ENCODE results near the gene TUBA3E.
"Not testable (repeated sequence)": the region's sequence is repeated elsewhere in the genome, so short reads cannot be mapped to it uniquely, and the experiment has no call there.

TUBA3E gene

DNA sequence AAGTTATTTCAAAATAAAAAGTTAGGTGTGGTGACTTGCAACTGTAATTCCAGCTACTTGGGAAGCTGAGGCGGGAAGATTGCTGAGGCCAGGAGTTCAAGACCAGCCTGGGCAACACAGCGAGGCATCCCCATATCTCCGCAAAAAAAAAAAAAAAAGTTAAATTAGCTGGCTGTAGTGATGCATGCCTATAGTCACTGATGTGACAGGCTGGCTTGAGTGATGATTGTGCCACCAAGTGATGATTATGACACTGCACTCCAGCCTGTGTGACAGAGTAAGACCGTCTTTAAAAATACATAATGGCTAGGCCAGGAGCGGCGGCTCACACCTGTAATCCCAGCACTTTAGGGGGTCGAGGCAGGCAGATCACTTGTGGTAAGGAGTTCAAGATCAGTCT, 28.3 kb downstream of the TUBA3E start:
- H3K27ac Mint-ChIP-seq, result no peak overlapping the region
- H3K9me3 Mint-ChIP-seq, result no peaks in the 10 kb centered on the region
- H3K27me3 Mint-ChIP-seq (ENCODE audit: low read depth), result no peaks in the 10 kb centered on the region
- peaks cover 60% of the 10 kb centered on the region for H3K36me3 Mint-ChIP-seq (ENCODE audit: low read depth)
- TF ChIP-seq, protein P1, sequence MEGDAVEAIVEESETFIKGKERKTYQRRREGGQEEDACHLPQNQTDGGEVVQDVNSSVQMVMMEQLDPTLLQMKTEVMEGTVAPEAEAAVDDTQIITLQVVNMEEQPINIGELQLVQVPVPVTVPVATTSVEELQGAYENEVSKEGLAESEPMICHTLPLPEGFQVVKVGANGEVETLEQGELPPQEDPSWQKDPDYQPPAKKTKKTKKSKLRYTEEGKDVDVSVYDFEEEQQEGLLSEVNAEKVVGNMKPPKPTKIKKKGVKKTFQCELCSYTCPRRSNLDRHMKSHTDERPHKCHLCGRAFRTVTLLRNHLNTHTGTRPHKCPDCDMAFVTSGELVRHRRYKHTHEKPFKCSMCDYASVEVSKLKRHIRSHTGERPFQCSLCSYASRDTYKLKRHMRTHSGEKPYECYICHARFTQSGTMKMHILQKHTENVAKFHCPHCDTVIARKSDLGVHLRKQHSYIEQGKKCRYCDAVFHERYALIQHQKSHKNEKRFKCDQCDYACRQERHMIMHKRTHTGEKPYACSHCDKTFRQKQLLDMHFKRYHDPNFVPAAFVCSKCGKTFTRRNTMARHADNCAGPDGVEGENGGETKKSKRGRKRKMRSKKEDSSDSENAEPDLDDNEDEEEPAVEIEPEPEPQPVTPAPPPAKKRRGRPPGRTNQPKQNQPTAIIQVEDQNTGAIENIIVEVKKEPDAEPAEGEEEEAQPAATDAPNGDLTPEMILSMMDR (IDR thresholded peaks at IDR 0.05; ENCODE audit: unreplicated experiment in 3 of 3), result no peak
- H3K4me3 Mint-ChIP-seq, result no peak overlapping the region
- H3K4me1 Mint-ChIP-seq, result no peaks in the 10 kb centered on the region

DNA sequence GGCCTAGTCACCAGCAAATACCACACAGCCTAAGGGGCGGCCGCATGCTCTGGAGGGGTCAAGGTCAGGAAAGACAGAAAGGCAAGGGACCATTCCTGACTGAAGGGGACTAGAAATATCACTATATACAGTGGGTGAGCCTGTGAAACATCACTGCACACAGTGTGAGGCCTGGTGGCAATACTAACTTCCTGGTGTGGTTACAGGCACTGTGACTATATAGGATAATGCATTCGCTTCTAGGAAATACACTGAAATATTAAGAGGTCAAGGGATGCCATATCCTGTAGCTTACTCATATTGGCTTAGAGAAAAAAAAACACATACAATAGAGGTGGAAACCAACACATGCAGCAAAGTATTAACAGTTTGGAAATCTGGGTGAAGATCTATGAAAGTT, 29.1 kb downstream of the TUBA3E start:
- not testable (repeated sequence) for H3K27ac Mint-ChIP-seq; H3K4me3 Mint-ChIP-seq; H3K27me3 Mint-ChIP-seq (ENCODE audit: low read depth); H3K4me1 Mint-ChIP-seq; H3K9me3 Mint-ChIP-seq
- H3K36me3 Mint-ChIP-seq (ENCODE audit: low read depth), result peaks cover 67% of the 10 kb centered on the region

DNA sequence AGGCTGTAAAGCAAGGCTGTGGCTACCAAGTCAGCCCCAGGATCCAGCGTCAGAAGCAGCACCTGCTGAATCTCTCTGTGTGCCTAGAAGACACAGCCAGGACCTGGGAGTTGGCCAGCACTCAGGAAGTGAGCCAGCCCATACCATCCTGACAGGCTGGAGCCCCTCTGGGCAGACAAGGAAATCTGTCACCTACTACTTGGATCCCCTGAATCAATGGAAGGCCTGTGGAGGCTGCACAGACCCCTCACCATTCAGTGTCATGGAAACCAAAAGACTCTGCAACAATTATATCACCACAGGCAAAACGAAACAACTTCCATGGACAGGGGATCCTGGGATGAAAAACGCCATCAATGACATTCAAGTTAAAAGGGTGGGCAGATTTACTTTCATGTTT, 31.6 kb downstream of the TUBA3E start:
- H3K4me1 Mint-ChIP-seq; H3K27ac Mint-ChIP-seq; H3K9me3 Mint-ChIP-seq; H3K27me3 Mint-ChIP-seq (ENCODE audit: low read depth); H3K4me3 Mint-ChIP-seq: not testable (repeated sequence)
- peaks cover 57% of the 10 kb centered on the region for H3K36me3 Mint-ChIP-seq (ENCODE audit: low read depth)

DNA sequence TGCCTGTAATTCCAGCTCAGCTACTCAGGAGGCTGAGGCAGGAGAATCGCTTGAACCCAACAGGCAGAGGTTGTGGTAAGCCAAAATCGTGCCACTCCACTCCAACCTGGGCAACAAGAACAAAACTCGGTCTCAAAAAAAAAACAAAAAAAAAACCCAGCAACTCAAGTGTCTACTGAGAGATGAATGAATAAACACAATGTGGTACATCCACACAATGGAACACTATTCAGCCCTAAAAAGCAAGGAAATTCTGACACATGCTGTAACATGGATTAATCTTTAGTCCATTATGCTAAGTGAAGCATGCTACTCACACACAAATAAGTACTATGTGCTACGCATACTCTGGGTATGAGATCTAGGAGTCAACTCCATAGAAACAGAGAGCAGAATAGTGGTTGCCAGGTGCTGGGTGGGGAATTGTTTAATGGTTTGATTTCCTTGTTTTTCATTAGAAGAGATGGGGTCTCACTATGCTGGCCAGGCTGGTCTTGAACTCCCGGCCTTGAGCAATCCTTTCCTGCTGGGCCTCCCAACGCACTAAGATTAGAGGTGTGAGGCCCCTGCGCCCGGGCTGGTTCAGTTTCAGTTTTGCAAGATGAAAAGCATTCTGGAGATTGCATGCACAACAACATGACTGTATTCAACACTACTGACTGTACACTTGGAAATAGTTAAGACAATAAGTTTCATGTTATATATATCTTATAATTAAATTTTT, 32.8 kb downstream of the TUBA3E start:
- no peaks in the 10 kb centered on the region for H3K27me3 Mint-ChIP-seq (ENCODE audit: low read depth)
- H3K4me3 Mint-ChIP-seq, result no peak overlapping the region
- H3K4me1 Mint-ChIP-seq, result no peaks in the 10 kb centered on the region
- H3K36me3 Mint-ChIP-seq (ENCODE audit: low read depth), result peaks cover 57% of the 10 kb centered on the region
- no peak overlapping the region for H3K27ac Mint-ChIP-seq
- TF ChIP-seq, protein P1 (IDR thresholded peaks at IDR 0.05; ENCODE audit: unreplicated experiment in 3 of 3), result no peak
- H3K9me3 Mint-ChIP-seq, result no peaks in the 10 kb centered on the region

DNA sequence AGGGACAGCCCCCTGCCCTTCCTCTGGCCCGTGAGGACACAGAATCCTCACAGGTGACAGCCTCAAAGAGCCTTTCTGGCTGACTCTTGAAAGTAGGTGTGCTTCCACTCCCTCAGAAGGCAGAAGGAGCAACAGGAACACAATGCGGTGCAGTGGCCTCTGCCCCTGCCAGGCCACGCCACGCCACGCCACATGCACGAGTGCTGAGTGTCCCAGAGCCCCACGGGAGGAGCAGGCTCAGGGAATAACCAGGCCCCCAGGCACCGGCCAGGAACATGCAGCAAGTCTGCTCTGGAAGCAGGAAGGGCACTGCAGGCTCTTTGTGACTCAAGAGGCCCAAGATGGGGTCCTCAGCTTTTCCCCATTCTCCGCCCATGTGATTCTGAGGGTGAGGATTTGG, 35.3 kb downstream of the TUBA3E start:
- TF ChIP-seq, protein P1 (IDR thresholded peaks at IDR 0.05; ENCODE audit: unreplicated experiment in 3 of 3), result no peak
- H3K9me3 Mint-ChIP-seq, result no peaks in the 10 kb centered on the region
- no peak overlapping the region for H3K27ac Mint-ChIP-seq
- H3K4me3 Mint-ChIP-seq, result no peak overlapping the region
- H3K36me3 Mint-ChIP-seq (ENCODE audit: low read depth), result peaks cover 43% of the 10 kb centered on the region
- no peaks in the 10 kb centered on the region for H3K27me3 Mint-ChIP-seq (ENCODE audit: low read depth)
- H3K4me1 Mint-ChIP-seq, result no peaks in the 10 kb centered on the region

DNA sequence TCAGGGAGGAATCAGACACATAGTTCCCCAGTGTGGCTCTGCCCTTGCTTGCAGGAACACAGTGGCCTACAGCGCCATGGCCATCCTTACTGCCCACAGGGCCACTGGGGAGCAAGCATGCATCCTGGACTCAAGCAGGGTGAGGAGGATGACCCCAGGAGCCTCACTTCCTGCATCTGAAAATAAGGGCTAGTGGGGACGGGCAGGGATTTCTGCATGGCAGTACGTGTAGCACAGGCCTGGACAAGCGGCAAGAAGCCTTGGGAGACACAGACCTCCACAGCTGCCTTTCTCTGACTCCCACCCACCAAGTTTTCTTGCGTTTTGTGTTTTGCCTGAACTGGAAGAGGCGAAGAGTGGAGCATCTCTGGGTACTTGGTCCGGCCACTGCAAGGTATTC, 35.8 kb downstream of the TUBA3E start:
- not testable (repeated sequence) for H3K9me3 Mint-ChIP-seq; H3K27ac Mint-ChIP-seq; H3K4me1 Mint-ChIP-seq; H3K27me3 Mint-ChIP-seq (ENCODE audit: low read depth); H3K4me3 Mint-ChIP-seq
- H3K36me3 Mint-ChIP-seq (ENCODE audit: low read depth), result peaks cover 38% of the 10 kb centered on the region

DNA sequence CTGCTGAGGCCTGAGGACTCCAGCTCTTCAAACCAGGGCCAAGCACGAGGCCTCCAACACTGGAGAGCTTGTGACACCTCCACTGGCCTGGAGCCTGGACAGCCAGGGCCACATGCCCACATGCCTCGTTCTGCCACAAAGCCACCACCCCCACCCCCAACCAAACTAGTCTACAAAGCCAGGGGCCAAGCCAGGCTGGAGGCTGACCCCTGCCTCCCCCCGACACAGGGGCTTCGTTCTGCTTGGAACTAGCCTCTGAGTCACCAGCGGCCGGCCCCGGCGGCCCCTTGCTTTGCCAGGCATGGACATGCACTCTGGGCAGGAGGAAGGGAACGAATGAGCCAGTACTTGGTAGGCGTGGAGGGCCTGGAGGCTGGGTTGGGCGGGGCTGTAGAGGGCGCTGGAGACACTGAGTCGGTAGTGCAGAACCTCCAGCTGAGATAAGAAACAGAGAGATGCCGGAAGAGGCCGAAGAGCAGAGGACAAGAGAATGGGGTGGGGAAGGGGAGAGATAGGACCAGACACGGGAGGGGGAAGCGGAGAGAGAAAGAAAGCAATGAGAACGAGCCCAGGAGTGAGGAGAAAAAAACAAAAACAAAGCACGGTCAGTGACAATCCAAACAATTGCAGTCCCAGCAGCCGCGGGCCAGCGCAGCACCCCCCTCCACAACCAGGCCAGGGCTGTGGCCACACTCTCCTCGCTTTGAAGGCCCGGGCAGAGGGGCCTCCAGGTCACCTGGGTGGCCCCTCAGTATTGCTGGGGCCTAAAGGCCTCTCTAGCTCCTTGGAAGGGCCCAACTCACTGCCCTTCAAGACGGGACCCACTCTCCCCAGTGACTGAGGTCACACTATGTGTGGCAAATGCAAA, 37.2 kb downstream of the TUBA3E start:
- not testable (repeated sequence) for H3K4me1 Mint-ChIP-seq; H3K9me3 Mint-ChIP-seq; H3K27me3 Mint-ChIP-seq (ENCODE audit: low read depth)
- Mint-ChIP-seq H3K27ac (peak overlapping the region; percentile 23 to 92 (median 26)), H3K4me3 (peak overlapping the region in 1 of 3 experiments; percentile 20), H3K36me3 (ENCODE audit: low read depth) (peaks cover 26% of the 10 kb centered on the region)

DNA sequence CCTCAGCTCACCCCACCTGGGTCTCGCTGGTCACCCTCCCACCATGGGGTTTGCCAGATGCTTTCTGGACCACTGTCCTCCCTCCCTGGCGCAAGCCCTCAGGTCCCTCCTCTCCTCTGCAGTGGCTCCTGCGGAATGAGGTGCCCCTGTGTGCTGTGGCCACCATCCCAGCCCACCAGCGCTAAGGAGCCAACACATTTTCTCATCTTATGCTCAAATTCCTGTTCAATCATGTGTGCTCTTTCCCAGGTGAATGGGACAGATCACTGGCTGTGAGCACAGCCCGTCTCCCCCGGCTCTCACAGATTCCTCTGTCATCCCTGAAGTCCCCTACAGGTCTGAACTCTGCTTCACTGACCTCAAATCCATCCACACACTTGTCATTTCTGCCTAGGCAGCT, 38.1 kb downstream of the TUBA3E start:
- no peaks in the 10 kb centered on the region for H3K4me1 Mint-ChIP-seq
- H3K9me3 Mint-ChIP-seq, result no peaks in the 10 kb centered on the region
- H3K27ac Mint-ChIP-seq, result peak overlapping the region in 2 of 3 experiments; percentile 44 to 69
- no peaks in the 10 kb centered on the region for H3K27me3 Mint-ChIP-seq (ENCODE audit: low read depth)
- peaks cover 18% of the 10 kb centered on the region for H3K36me3 Mint-ChIP-seq (ENCODE audit: low read depth)
- H3K4me3 Mint-ChIP-seq, result no peak overlapping the region
- TF ChIP-seq, protein P1 (IDR thresholded peaks at IDR 0.05; ENCODE audit: unreplicated experiment in 3 of 3), result no peak

DNA sequence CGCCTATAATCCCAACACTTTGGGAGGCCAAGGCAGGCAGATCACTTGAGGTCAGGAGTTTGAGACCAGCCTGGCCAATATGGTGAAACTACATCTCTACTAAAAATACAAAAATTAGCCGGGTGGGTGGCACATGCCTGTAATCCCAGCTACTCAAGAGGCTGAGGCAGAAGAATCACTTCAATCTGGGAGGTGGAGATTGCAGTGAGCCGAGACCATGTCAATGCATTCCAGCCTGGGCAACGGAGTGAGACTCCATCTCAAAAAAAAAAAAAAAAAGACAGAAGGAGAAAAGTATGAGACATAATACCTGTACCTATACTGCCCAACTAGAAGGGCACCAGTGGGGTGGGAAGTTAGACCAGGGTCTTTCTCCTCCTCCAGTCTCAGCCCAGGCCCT, 38.9 kb downstream of the TUBA3E start:
- H3K27me3 Mint-ChIP-seq (ENCODE audit: low read depth); H3K4me1 Mint-ChIP-seq; H3K9me3 Mint-ChIP-seq; H3K4me3 Mint-ChIP-seq; H3K27ac Mint-ChIP-seq: not testable (repeated sequence)
- H3K36me3 Mint-ChIP-seq (ENCODE audit: low read depth), result peaks cover 13% of the 10 kb centered on the region

Measured in nephron (organoid).